ENCODE results near the gene FN1.

The FN1 gene

GRCh38 chr2:215399067-215399716 lies 36.7 kb downstream of the FN1 start:
- no peak for DNase-seq (ENCODE audit: low read depth)
- no peak overlapping the region for H3K4me3 ChIP-seq (ENCODE audit: low read depth, low read length)
- no peak for TF ChIP-seq CTCF (conservative IDR thresholded peaks at IDR 0.05; ENCODE audit: low read depth, low read length)

- peak; percentile 46 for TF ChIP-seq CTCF (conservative IDR thresholded peaks at IDR 0.05; ENCODE audit: low read depth, low read length)
- H3K4me3 ChIP-seq (ENCODE audit: low read depth, low read length): no peak overlapping the region
- DNase-seq (ENCODE audit: low read depth): peak; percentile 72
Observed at GRCh38 chr2:215397632-215398341, 38.1 kb downstream of the FN1 start.

GRCh38 chr2:215396595-215397313 lies 39.1 kb downstream of the FN1 start:
- no peak for TF ChIP-seq CTCF (conservative IDR thresholded peaks at IDR 0.05; ENCODE audit: low read depth, low read length)
- H3K4me3 ChIP-seq (ENCODE audit: low read depth, low read length): no peak overlapping the region
- peak; percentile 86 for DNase-seq (ENCODE audit: low read depth)

GRCh38 chr2:215395687-215396460 lies 40.0 kb downstream of the FN1 start:
- TF ChIP-seq CTCF (conservative IDR thresholded peaks at IDR 0.05; ENCODE audit: low read depth, low read length): no peak
- no peak for DNase-seq (ENCODE audit: low read depth)
- H3K4me3 ChIP-seq (ENCODE audit: low read depth, low read length): no peak overlapping the region

- no peak for DNase-seq (ENCODE audit: low read depth)
- TF ChIP-seq CTCF (conservative IDR thresholded peaks at IDR 0.05; ENCODE audit: low read depth, low read length): no peak
- no peak overlapping the region for H3K4me3 ChIP-seq (ENCODE audit: low read depth, low read length)
Observed at GRCh38 chr2:215394102-215394805, 41.6 kb downstream of the FN1 start.

- TF ChIP-seq CTCF (conservative IDR thresholded peaks at IDR 0.05; ENCODE audit: low read depth, low read length): no peak
- no peak for DNase-seq (ENCODE audit: low read depth)
- no peak overlapping the region for H3K4me3 ChIP-seq (ENCODE audit: low read depth, low read length)
Observed at GRCh38 chr2:215392687-215393270, 43.1 kb downstream of the FN1 start.

All from choroid plexus epithelial cell (primary cell).